ENCODE data around the gene TMEM229A.
"Not testable (repeated sequence)": the region's sequence is repeated elsewhere in the genome, so short reads cannot be mapped to it uniquely, and the experiment has no call there.

Gene TMEM229A

GRCh38 chr7:124030964-124031363, 1.9 kb downstream of the TMEM229A start:
- DNase-seq (no peak), ATAC-seq (ENCODE audit: insufficient read depth, low read depth) (no peak)
- no peaks in the 10 kb centered on the region for H3K27me3 ChIP-seq (ENCODE audit: insufficient read depth, low read length, poor library complexity)
- H3K79me2 ChIP-seq (ENCODE audit: insufficient read depth, low read length), result no peaks in the 10 kb centered on the region
- no peak overlapping the region for H3K4me3 ChIP-seq (ENCODE audit: low read depth in 1 of 2, low read length in 2 of 2)
- H3K36me3 ChIP-seq (ENCODE audit: insufficient read depth, low read length), result no peaks in the 10 kb centered on the region
- no peak overlapping the region for H3K4me2 ChIP-seq (ENCODE audit: insufficient read depth, low read length)
- no peak overlapping the region for H2AFZ ChIP-seq (ENCODE audit: low read depth, low read length)
- H3K9me3 ChIP-seq (ENCODE audit: insufficient read depth, low read length, severe bottlenecking), result no peaks in the 10 kb centered on the region
- H3K9ac ChIP-seq (ENCODE audit: low read depth, low read length), result no peak overlapping the region
- no peak overlapping the region for H3K27ac ChIP-seq (ENCODE audit: low read length)
- H4K20me1 ChIP-seq (ENCODE audit: insufficient read depth, low read length), result no peaks in the 10 kb centered on the region
- TF ChIP-seq EZH2 (IDR thresholded peaks at IDR 0.05; ENCODE audit: borderline replicate concordance, low read depth, low read length, severe bottlenecking), result no peak
- TF ChIP-seq, protein P1, sequence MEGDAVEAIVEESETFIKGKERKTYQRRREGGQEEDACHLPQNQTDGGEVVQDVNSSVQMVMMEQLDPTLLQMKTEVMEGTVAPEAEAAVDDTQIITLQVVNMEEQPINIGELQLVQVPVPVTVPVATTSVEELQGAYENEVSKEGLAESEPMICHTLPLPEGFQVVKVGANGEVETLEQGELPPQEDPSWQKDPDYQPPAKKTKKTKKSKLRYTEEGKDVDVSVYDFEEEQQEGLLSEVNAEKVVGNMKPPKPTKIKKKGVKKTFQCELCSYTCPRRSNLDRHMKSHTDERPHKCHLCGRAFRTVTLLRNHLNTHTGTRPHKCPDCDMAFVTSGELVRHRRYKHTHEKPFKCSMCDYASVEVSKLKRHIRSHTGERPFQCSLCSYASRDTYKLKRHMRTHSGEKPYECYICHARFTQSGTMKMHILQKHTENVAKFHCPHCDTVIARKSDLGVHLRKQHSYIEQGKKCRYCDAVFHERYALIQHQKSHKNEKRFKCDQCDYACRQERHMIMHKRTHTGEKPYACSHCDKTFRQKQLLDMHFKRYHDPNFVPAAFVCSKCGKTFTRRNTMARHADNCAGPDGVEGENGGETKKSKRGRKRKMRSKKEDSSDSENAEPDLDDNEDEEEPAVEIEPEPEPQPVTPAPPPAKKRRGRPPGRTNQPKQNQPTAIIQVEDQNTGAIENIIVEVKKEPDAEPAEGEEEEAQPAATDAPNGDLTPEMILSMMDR (IDR thresholded peaks at IDR 0.05; ENCODE audit: borderline replicate concordance, extremely low read depth, low read length, poor library complexity, severe bottlenecking), result no peak
- no peaks in the 10 kb centered on the region for H3K4me1 ChIP-seq (ENCODE audit: insufficient read depth, low read length)

- Histone ChIP-seq H2AFZ (ENCODE audit: low read depth, low read length) (no peak overlapping the region), H3K9me3 (ENCODE audit: insufficient read depth, low read length, severe bottlenecking) (no peaks in the 10 kb centered on the region), H3K9ac (ENCODE audit: low read depth, low read length) (no peak overlapping the region), H3K79me2 (ENCODE audit: insufficient read depth, low read length) (no peaks in the 10 kb centered on the region), H3K36me3 (ENCODE audit: insufficient read depth, low read length) (no peaks in the 10 kb centered on the region), H4K20me1 (ENCODE audit: insufficient read depth, low read length) (no peaks in the 10 kb centered on the region), H3K4me3 (ENCODE audit: low read depth in 1 of 2, low read length in 2 of 2) (no peak overlapping the region), H3K4me1 (ENCODE audit: insufficient read depth, low read length) (no peaks in the 10 kb centered on the region), H3K4me2 (ENCODE audit: insufficient read depth, low read length) (no peak overlapping the region), H3K27me3 (ENCODE audit: insufficient read depth, low read length, poor library complexity) (no peaks in the 10 kb centered on the region), H3K27ac (ENCODE audit: low read length) (no peak overlapping the region)
- TF ChIP-seq, protein P1 (IDR thresholded peaks at IDR 0.05; ENCODE audit: borderline replicate concordance, extremely low read depth, low read length, poor library complexity, severe bottlenecking), result no peak
- TF ChIP-seq EZH2 (IDR thresholded peaks at IDR 0.05; ENCODE audit: borderline replicate concordance, low read depth, low read length, severe bottlenecking), result no peak
- ATAC-seq (ENCODE audit: insufficient read depth, low read depth), result no peak
- no peak for DNase-seq
Measured at GRCh38 chr7:124029396-124030188, 3.3 kb downstream of the TMEM229A start.

DNA sequence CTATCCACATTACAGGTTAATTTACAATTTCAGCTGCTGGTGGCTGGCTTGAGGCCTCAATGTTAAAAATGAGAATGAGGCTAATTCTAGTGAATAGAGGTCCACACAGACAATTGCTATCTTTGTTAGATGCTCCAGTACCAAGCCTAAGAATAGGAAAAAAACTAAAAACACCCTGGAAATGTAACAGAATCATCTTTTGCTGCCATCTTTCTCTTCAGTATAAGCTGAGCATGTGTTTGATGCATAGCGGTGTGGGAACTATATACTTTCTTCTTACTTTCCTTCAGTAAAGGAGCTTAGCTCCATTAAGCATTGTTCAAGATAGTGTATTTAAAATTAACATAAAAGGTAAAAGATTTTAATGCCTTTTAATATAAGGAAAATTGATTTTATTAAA, 5.6 kb downstream of the TMEM229A start:
- no peak for ATAC-seq (ENCODE audit: insufficient read depth, low read depth)
- Histone ChIP-seq H3K27ac (ENCODE audit: low read length) (no peak overlapping the region), H3K4me3 (ENCODE audit: low read depth in 1 of 2, low read length in 2 of 2) (no peak overlapping the region), H4K20me1 (ENCODE audit: insufficient read depth, low read length) (no peaks in the 10 kb centered on the region), H3K36me3 (ENCODE audit: insufficient read depth, low read length) (no peaks in the 10 kb centered on the region), H3K79me2 (ENCODE audit: insufficient read depth, low read length) (no peaks in the 10 kb centered on the region), H3K27me3 (ENCODE audit: insufficient read depth, low read length, poor library complexity) (no peaks in the 10 kb centered on the region), H3K9ac (ENCODE audit: low read depth, low read length) (no peak overlapping the region), H3K4me2 (ENCODE audit: insufficient read depth, low read length) (no peak overlapping the region), H3K4me1 (ENCODE audit: insufficient read depth, low read length) (no peaks in the 10 kb centered on the region), H2AFZ (ENCODE audit: low read depth, low read length) (no peak overlapping the region), H3K9me3 (ENCODE audit: insufficient read depth, low read length, severe bottlenecking) (no peaks in the 10 kb centered on the region)
- no peak for DNase-seq
- TF ChIP-seq, protein P1 (IDR thresholded peaks at IDR 0.05; ENCODE audit: borderline replicate concordance, extremely low read depth, low read length, poor library complexity, severe bottlenecking), result no peak
- TF ChIP-seq EZH2 (IDR thresholded peaks at IDR 0.05; ENCODE audit: borderline replicate concordance, low read depth, low read length, severe bottlenecking), result no peak

DNA sequence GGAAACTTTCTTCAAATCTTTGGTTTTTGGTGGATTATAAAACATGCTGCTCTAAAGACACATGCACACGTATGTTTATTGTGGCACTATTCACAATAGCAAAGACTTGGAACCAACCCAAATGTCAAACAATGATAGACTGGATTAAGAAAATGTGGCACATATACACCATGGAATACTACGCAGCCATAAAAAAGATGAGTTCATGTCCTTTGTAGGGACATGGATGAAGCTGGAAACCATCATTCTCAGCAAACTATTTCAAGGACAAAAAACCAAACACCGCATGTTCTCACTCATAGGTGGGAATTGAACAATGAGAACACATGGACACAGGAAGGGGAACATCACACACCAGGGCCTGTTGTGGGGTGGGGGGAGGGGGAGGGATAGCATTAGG, 8.5 kb downstream of the TMEM229A start:
- not testable (repeated sequence) for H3K9me3 ChIP-seq (ENCODE audit: insufficient read depth, low read length, severe bottlenecking); H3K4me2 ChIP-seq (ENCODE audit: insufficient read depth, low read length); H3K4me3 ChIP-seq (ENCODE audit: low read depth in 1 of 2, low read length in 2 of 2); ATAC-seq (ENCODE audit: insufficient read depth, low read depth); H3K27ac ChIP-seq (ENCODE audit: low read length); H3K36me3 ChIP-seq (ENCODE audit: insufficient read depth, low read length); H2AFZ ChIP-seq (ENCODE audit: low read depth, low read length); H3K9ac ChIP-seq (ENCODE audit: low read depth, low read length); H4K20me1 ChIP-seq (ENCODE audit: insufficient read depth, low read length); H3K79me2 ChIP-seq (ENCODE audit: insufficient read depth, low read length); H3K4me1 ChIP-seq (ENCODE audit: insufficient read depth, low read length); H3K27me3 ChIP-seq (ENCODE audit: insufficient read depth, low read length, poor library complexity); DNase-seq

Measured in DND-41 (cell line).